Nephron progenitor cell (in vitro differentiated cells): ENCODE measurements around the gene PLEKHD1.
A peak's percentile ranks its signal among the peaks of the same experiment; 100 is the strongest.

Experiments used
- DNase-seq: peaks from one replicate; pipeline ENCODE4 v3.0.0; 2021
- H3K27ac Mint-ChIP-seq: 2 replicates; pipeline ENCODE4 v1.8.0; 2021; ENCODE audit warnings: mild to moderate bottlenecking, moderate library complexity, mixed read lengths
- H3K27me3 Mint-ChIP-seq: 2 replicates; pipeline ENCODE4 v1.8.0; 2021; ENCODE audit warnings: mild to moderate bottlenecking, low read depth, mixed read lengths; ENCODE audit not compliant: poor library complexity
- H3K36me3 Mint-ChIP-seq: 2 replicates; pipeline ENCODE4 v1.8.0; 2021; ENCODE audit warnings: low read depth, mixed read lengths
- H3K4me1 Mint-ChIP-seq: 2 replicates; pipeline ENCODE4 v1.8.0; 2021; ENCODE audit warnings: mixed read lengths
- H3K4me3 Mint-ChIP-seq: 2 replicates; pipeline ENCODE4 v1.8.0; 2021; ENCODE audit warnings: mild to moderate bottlenecking, moderate library complexity, mixed read lengths
- H3K9me3 Mint-ChIP-seq: 2 replicates; pipeline ENCODE4 v1.8.0; 2021; ENCODE audit warnings: mild to moderate bottlenecking, moderate library complexity, mixed read lengths
- CTCF ChIP-seq: fragments of 200-600 bp; sonication (generic); IDR thresholded peaks from 2 replicates; pipeline ENCODE4 v1.5.0; 2021; ENCODE audit warnings: antibody characterized with exemption

Gene PLEKHD1

DNA sequence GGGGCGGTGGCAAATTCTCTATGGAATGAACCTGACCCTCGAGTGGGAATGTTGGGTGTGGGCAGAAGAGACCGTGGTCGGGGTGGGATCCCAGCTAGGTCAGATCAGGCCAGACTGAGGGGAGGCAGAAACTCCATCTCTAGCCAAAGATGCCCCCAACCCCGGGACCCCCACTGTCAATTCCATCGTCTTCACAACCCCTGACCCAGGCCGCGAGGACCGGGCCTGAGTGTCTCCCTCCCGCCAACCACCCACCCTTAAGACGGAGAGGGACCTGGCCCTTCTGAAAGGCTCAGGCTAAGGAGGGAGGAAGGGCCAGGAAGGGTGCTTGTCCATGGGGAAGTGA lies 760 bp downstream of the PLEKHD1 start:
- no peaks in the 10 kb centered on the region for H3K9me3 Mint-ChIP-seq
- no peak overlapping the region for H3K27ac Mint-ChIP-seq
- H3K36me3 Mint-ChIP-seq = no peaks in the 10 kb centered on the region
- H3K4me3 Mint-ChIP-seq = peak overlapping the region; percentile 18
- TF ChIP-seq CTCF = no peak
- peaks cover 26% of the 10 kb centered on the region for H3K4me1 Mint-ChIP-seq
- DNase-seq = no peak
- peaks cover 93% of the 10 kb centered on the region for H3K27me3 Mint-ChIP-seq

GRCh38 chr14:69485701-69486100 lies 1.2 kb downstream of the PLEKHD1 start:
- Mint-ChIP-seq H3K9me3 (no peaks in the 10 kb centered on the region), H3K4me3 (no peak overlapping the region), H3K27me3 (peaks cover 93% of the 10 kb centered on the region)

DNA sequence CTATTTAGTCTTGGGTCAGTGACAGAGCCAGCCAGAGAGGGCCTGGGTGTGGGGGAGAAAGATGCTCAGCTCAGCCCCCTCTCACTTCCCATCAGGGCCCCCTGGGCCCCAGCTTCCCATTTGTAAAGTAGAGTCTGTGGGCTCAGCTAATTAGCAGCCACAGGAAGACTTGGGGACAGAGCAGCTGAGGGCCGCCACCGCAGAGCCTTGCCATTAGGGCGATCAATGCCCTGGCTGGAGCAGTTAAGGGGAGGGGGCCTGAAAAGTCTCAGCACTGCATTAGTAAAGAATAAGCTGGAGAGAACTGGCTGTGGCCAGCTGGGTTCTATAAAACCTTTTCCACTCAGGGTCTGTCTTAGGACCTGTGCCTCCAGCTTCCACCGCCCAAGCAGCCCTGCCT lies 2.7 kb downstream of the PLEKHD1 start:
- no peak for DNase-seq
- no peak overlapping the region for H3K27ac Mint-ChIP-seq
- peaks cover 93% of the 10 kb centered on the region for H3K27me3 Mint-ChIP-seq
- no peak for TF ChIP-seq CTCF
- peaks cover 20% of the 10 kb centered on the region for H3K4me1 Mint-ChIP-seq
- no peaks in the 10 kb centered on the region for H3K9me3 Mint-ChIP-seq
- H3K4me3 Mint-ChIP-seq = no peak overlapping the region
- H3K36me3 Mint-ChIP-seq = no peaks in the 10 kb centered on the region

More at GRCh38 chr14:69485701-69486100, 1.2 kb downstream of the PLEKHD1 start:
- no peak overlapping the region for H3K27ac Mint-ChIP-seq
- H3K4me1 Mint-ChIP-seq = peaks cover 26% of the 10 kb centered on the region
- no peak for TF ChIP-seq CTCF
- H3K36me3 Mint-ChIP-seq = no peaks in the 10 kb centered on the region
- DNase-seq = no peak

GRCh38 chr14:69487771-69488170 lies 3.2 kb downstream of the PLEKHD1 start:
- Mint-ChIP-seq H3K9me3 (no peaks in the 10 kb centered on the region), H3K27ac (no peak overlapping the region), H3K4me3 (no peak overlapping the region), H3K4me1 (peaks cover 20% of the 10 kb centered on the region), H3K36me3 (no peaks in the 10 kb centered on the region), H3K27me3 (peaks cover 90% of the 10 kb centered on the region)
- DNase-seq = no peak
- no peak for TF ChIP-seq CTCF

DNA sequence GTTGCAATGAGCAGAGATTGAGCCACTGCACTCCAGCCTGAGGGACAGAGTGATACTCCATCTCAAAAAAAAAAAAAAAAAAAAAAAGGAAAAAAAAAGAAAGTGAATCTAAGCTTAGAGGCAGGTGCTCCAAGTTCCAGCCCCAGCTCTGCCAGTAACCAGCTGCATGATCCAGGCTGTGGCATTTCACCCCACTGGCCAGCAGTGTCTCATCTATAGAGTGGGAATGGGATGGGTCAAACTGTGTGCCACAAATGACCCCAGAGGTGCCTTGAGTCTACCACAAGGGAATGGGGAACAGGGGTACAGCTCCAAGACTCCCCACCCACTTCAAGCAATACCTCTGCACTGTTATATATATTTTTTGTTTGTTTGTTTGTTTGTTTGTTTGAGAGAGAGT lies 5.0 kb downstream of the PLEKHD1 start:
- TF ChIP-seq CTCF = no peak
- no peak overlapping the region for H3K4me3 Mint-ChIP-seq
- peaks cover 86% of the 10 kb centered on the region for H3K27me3 Mint-ChIP-seq
- H3K36me3 Mint-ChIP-seq = no peaks in the 10 kb centered on the region
- DNase-seq = no peak
- H3K9me3 Mint-ChIP-seq = no peaks in the 10 kb centered on the region
- no peak overlapping the region for H3K27ac Mint-ChIP-seq
- peaks cover 7% of the 10 kb centered on the region for H3K4me1 Mint-ChIP-seq

- no peak overlapping the region for H3K27ac Mint-ChIP-seq
- peaks cover 87% of the 10 kb centered on the region for H3K27me3 Mint-ChIP-seq
- DNase-seq = no peak
- TF ChIP-seq CTCF = no peak
- no peaks in the 10 kb centered on the region for H3K9me3 Mint-ChIP-seq
- H3K36me3 Mint-ChIP-seq = no peaks in the 10 kb centered on the region
- H3K4me3 Mint-ChIP-seq = no peak overlapping the region
- H3K4me1 Mint-ChIP-seq = peaks cover 7% of the 10 kb centered on the region
Measured at GRCh38 chr14:69490219-69490918, 5.8 kb downstream of the PLEKHD1 start.
